ENCODE data around the gene TUSC2. TPM values are rescaled to one million over a fixed set of nuclear protein-coding genes. Genes with fewer than 3 reads are reported as not detected.

The TUSC2 gene
- total and polyA plus RNA-seq, 10 of the 15 experiments (the other 5 are each of a cell fraction or from before 2014, with no cell fraction given), result 4.0 to 73.8 (median 34.3) TPM

GRCh38 chr3:50298836-50299637, 29.0 kb downstream of the TUSC2 start, which contains the start of the genes HYAL3 and NAA80 (continued):
- TF ChIP-seq POU2F2 (IDR thresholded peaks at IDR 0.05; ENCODE audit: borderline replicate concordance, low read depth, low read length), result peak; percentile 65; the same call in 2 of the 3 replicates
- TF ChIP-seq BCL11A (IDR thresholded peaks at IDR 0.05; ENCODE audit: low read depth, low read length), result no peak
- TF ChIP-seq ASH2L (IDR thresholded peaks at IDR 0.05; ENCODE audit: borderline replicate concordance, low read depth), result no peak
- peak; percentile 99 for TF ChIP-seq POLR2A (IDR thresholded peaks at IDR 0.05; ENCODE audit: low read depth, low read length)
- TF ChIP-seq ATF3 (IDR thresholded peaks at IDR 0.05; ENCODE audit: borderline replicate concordance, extremely low read depth, low read depth, low read length), result no peak
- TF ChIP-seq SREBF2 (IDR thresholded peaks at IDR 0.05; ENCODE audit: low read length), result no peak
- no peak for TF ChIP-seq NR2C1 (IDR thresholded peaks at IDR 0.05)
- TF ChIP-seq MYB (IDR thresholded peaks at IDR 0.05; ENCODE audit: borderline replicate concordance, low read depth, low read length), result no peak
- TF ChIP-seq RBBP5 (conservative IDR thresholded peaks at IDR 0.05), result no peak
- no peak for TF ChIP-seq SUZ12 (IDR thresholded peaks at IDR 0.05; ENCODE audit: unreplicated experiment)
- TF ChIP-seq MYC (IDR thresholded peaks at IDR 0.05; ENCODE audit: insufficient read depth, insufficient read length, insufficient replicate concordance, low read length, severe bottlenecking), result peak; percentile 73
- no peak for TF ChIP-seq SP1 (IDR thresholded peaks at IDR 0.05; ENCODE audit: low read depth, low read length)
- TF ChIP-seq PBX3 (IDR thresholded peaks at IDR 0.05; ENCODE audit: insufficient replicate concordance, low read depth, low read length), result no peak
- TF ChIP-seq SRF (IDR thresholded peaks at IDR 0.05; ENCODE audit: low read depth in 2 of 2, low read length in 2 of 2), result 0 out of 4 replicates have a peak, but pooled peaks have one; percentile 16 to 20
- TF ChIP-seq ESRRA (IDR thresholded peaks at IDR 0.05; ENCODE audit: low read length), result no peak
- TF ChIP-seq PRDM15 (CRISPR knock-in tag; IDR thresholded peaks at IDR 0.05), result no peak
- no peak; the same call in none of the 2 replicates for TF ChIP-seq RUNX3 (IDR thresholded peaks at IDR 0.05; ENCODE audit: low read length)
- TF ChIP-seq POLR2AphosphoS5 (IDR thresholded peaks at IDR 0.05; ENCODE audit: low read length), result peak; percentile 94
- no peak for TF ChIP-seq TCF3 (IDR thresholded peaks at IDR 0.05; ENCODE audit: borderline replicate concordance, insufficient read depth, low read depth, low read length)
- TF ChIP-seq CHD1 (IDR thresholded peaks at IDR 0.05; ENCODE audit: low read depth, low read length), result no peak
- no peak for TF ChIP-seq USF1 (IDR thresholded peaks at IDR 0.05; ENCODE audit: borderline replicate concordance, extremely low read length, insufficient read depth, low read depth, low read length)
- no peak; the same call in 1 of the 2 replicates for TF ChIP-seq MXI1 (IDR thresholded peaks at IDR 0.05; ENCODE audit: low read depth, low read length)
- no peak for TF ChIP-seq EZH2 (IDR thresholded peaks at IDR 0.05; ENCODE audit: borderline replicate concordance, control insufficient read depth, low read depth, low read length)
- TF ChIP-seq ZNF384 (IDR thresholded peaks at IDR 0.05; ENCODE audit: borderline replicate concordance, low read depth, low read length), result no peak
- TF ChIP-seq YBX1 (IDR thresholded peaks at IDR 0.05), result no peak
